ENCODE measurements around the gene ALDH16A1.

The ALDH16A1 gene

DNA sequence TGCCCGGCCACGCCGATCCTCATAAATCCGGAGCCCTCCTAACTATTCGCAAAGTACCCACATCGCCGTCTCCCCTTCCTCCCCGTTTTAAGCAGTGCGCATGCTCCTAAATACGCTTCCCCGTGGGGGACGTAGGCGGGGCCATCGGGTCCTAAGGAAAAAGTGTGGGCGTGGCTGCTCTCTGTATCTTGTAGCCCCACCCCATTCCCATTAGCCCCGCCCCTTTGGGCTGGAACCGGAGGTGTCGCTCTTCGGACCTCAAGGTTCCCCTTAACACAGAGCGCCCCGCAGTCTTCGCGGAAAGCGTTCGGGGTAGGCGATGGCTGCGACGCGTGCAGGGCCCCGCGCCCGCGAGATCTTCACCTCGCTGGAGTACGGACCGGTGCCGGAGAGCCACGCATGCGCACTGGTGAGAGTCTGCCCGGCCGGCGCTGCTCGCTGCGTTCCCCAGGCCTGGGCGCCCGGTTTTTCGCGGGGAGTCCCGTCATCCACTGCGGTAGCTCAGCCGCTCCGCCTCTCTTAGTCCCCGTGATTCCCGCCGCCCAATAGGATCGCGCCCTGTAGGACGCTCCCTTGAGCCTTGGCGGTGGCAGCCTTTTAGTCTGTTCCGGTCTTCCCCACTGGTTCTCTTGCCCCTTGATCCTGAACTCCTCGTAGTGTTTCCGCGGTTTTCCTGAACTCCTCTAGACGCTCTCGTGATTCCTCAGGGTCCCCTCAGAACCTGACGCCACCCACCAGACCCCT lies at the start of gene ALDH16A1:
TSS of gene ALDH16A1 (plus strand) at position 213 of the 744 bp plus-strand sequence. CDS start at position 320, 107 bp downstream.
- no peaks in the 10 kb centered on the region for H3K27me3 ChIP-seq (ENCODE audit: insufficient read depth, low read length)
- no peaks in the 10 kb centered on the region for H3K9me3 ChIP-seq (ENCODE audit: low read length)
- peaks cover 3% of the 10 kb centered on the region for H3K4me1 ChIP-seq (ENCODE audit: insufficient read depth, low read length)
- peaks cover 12% of the 10 kb centered on the region for H3K36me3 ChIP-seq (ENCODE audit: insufficient read depth, low read length)
- peak within 1 kb of the TSS; percentile 71 for H3K4me3 ChIP-seq (ENCODE audit: low read length)
- peak within 1 kb of the TSS; percentile 47 for H2AFZ ChIP-seq (ENCODE audit: low read depth, low read length)

DNA sequence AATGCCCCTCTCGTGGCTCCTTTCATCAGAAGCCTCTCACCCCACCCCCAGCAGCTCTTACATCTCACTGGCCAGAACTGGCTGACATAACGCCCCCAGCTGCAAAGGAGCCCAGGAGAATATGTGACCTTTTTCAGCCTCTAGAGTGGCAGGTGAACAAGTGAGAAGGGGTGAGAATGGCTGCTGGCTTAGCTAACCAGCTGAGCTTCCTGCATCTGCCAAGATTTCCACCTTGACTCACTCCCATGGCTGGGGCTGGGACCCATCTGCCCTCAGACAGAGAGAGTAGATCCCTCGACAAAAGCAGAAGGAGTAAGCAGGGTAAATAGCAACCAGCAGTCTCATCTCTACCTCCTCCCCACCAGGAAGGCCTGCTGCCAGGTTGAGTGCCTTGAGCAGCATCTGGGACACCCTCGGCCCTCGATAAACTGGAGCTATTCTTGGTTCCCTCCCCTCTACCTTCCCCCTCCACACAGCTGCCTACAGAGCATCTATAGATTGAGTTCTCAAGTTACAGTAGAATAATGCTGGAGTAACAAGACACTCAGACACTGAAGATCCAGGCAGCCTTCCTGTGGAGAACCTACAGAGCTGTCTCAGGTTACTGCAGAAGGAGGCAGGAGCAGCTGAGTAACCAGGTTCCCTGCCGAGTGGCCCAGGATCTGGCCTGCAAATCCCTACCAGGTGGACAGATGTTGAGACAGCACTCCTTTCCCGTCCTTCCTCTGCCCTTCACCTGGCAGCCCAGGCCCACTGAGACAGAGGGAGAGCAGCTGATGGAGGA lies 49.4 kb upstream of the ALDH16A1 start:
- no peaks in the 10 kb centered on the region for H3K36me3 ChIP-seq (ENCODE audit: insufficient read depth, low read length)
- no peak overlapping the region for H3K4me3 ChIP-seq (ENCODE audit: low read length)
- peak overlapping the region; percentile 28 for H2AFZ ChIP-seq (ENCODE audit: low read depth, low read length)
- no peaks in the 10 kb centered on the region for H3K27me3 ChIP-seq (ENCODE audit: insufficient read depth, low read length)
- H3K9me3 ChIP-seq (ENCODE audit: low read length), result no peaks in the 10 kb centered on the region
- peaks cover 7% of the 10 kb centered on the region for H3K4me1 ChIP-seq (ENCODE audit: insufficient read depth, low read length)

DNA sequence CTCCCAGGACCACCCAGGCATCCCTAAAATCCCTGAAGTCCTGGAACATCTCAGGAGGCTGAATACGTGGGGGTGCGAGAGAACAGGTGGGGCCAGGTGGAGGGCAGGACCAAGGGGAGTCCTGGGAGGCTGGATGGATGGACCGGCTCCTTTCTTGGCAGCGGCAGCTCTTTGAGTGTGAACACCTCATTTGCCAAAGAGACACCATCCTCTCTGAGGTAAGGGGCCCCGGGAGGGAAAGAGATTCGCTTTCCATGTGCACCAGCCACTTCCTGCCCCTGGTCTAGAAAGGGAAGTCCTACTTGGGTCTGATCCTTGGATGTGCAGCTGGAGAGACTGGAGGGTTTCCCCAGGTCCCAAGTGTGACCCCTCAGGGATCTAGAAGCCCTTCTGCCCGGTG lies 45.9 kb upstream of the ALDH16A1 start:
- no peaks in the 10 kb centered on the region for H3K36me3 ChIP-seq (ENCODE audit: insufficient read depth, low read length)
- H2AFZ ChIP-seq (ENCODE audit: low read depth, low read length), result no peak overlapping the region
- H3K9me3 ChIP-seq (ENCODE audit: low read length), result no peaks in the 10 kb centered on the region
- peaks cover 7% of the 10 kb centered on the region for H3K4me1 ChIP-seq (ENCODE audit: insufficient read depth, low read length)
- H3K27me3 ChIP-seq (ENCODE audit: insufficient read depth, low read length), result peaks cover 10% of the 10 kb centered on the region
- H3K4me3 ChIP-seq (ENCODE audit: low read length), result no peak overlapping the region

DNA sequence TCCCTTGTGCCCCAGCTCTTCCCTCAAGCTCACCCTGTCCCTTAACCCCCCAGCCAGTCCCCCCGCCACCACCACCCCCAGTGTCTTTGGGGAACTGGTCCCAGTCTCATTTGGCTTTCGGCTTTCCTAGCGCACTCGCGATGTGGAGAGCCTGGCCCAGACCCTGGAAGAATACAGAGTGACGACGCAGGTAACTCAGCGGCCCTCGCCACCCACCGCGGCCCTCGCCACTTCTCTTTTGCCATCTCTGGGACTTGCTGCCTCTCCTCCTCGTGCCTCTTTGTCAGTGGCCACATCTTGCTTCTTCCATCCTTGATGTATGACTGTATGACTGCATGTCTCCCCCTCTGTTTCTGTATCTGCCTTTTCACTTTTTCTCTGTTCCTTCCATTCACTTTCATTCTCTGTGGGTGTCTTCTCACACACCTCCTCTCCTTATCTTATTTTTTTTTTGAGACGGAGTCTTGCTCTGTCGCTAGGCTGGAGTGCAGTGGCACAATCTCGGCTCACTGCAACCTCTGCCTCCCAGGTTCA lies 45.5 kb upstream of the ALDH16A1 start:
- Histone ChIP-seq H3K27me3 (ENCODE audit: insufficient read depth, low read length) (peaks cover 14% of the 10 kb centered on the region), H3K4me1 (ENCODE audit: insufficient read depth, low read length) (peaks cover 7% of the 10 kb centered on the region), H3K36me3 (ENCODE audit: insufficient read depth, low read length) (no peaks in the 10 kb centered on the region), H3K4me3 (ENCODE audit: low read length) (no peak overlapping the region), H3K9me3 (ENCODE audit: low read length) (no peaks in the 10 kb centered on the region), H2AFZ (ENCODE audit: low read depth, low read length) (no peak overlapping the region)

DNA sequence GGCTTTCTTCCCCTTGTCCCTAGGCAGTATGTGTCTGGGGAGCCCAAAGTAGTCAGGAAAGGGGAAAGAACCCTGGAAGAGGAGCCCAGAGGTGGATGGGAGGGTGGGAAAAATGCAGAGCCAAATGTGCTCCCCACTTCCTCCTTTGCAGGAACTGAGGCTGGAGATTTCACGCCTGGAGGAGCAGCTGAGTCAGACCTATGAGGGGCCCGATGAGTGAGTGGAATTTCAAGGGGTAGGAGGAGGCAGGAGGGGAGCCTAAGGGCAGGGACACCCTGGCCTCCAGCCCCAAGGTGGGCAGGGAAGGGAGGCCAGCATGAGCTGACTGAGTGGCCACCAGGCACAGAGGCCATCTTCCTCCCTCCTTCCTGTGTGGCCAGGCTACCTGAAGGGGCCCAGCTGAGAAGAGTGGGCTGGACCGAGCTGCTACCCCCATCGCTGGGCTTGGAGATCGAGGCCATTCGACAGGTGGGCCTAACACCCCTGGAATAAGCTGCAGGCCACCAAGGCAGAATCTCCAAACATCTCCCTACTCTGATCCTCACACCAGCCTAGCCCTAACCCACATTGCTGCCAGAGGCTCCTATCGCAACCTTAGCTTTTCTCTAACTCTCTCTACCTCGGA lies 44.1 kb upstream of the ALDH16A1 start:
- no peak overlapping the region for H3K4me3 ChIP-seq (ENCODE audit: low read length)
- H3K4me1 ChIP-seq (ENCODE audit: insufficient read depth, low read length), result peaks cover under 1% of the 10 kb centered on the region
- H2AFZ ChIP-seq (ENCODE audit: low read depth, low read length), result no peak overlapping the region
- H3K9me3 ChIP-seq (ENCODE audit: low read length), result no peaks in the 10 kb centered on the region
- peaks cover 26% of the 10 kb centered on the region for H3K27me3 ChIP-seq (ENCODE audit: insufficient read depth, low read length)
- H3K36me3 ChIP-seq (ENCODE audit: insufficient read depth, low read length), result no peaks in the 10 kb centered on the region

DNA sequence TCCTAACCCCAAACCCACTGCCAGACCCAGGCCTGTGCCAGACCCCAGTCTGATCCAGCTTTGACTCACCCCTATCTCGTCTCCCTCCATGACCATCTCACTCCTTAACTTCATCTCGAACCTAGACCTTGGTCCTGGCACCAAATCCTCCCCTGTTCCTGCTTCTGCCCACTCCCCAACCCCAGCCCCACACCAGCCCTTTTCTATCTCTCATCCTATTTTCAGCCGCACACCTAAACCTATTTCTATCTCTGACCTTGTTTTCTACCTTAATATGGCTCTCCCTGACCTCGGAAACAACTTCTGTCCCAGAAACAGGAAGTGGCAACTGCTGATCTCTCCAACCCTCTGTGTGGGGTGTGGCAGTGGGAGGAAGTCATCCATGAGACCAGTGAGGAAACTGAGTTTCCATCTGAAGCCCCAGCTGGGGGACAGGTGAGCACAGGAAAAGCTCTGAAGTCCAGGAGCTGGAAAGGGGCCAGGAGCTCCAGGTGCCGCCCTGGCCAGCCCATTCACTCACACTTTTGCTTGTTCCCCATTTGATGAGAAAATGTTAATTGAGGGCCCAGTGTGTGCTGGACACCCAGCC lies 43.5 kb upstream of the ALDH16A1 start:
- no peaks in the 10 kb centered on the region for H3K4me1 ChIP-seq (ENCODE audit: insufficient read depth, low read length)
- H3K27me3 ChIP-seq (ENCODE audit: insufficient read depth, low read length), result peaks cover 27% of the 10 kb centered on the region
- no peak overlapping the region for H2AFZ ChIP-seq (ENCODE audit: low read depth, low read length)
- H3K9me3 ChIP-seq (ENCODE audit: low read length), result no peaks in the 10 kb centered on the region
- H3K4me3 ChIP-seq (ENCODE audit: low read length), result no peak overlapping the region
- no peaks in the 10 kb centered on the region for H3K36me3 ChIP-seq (ENCODE audit: insufficient read depth, low read length)

DNA sequence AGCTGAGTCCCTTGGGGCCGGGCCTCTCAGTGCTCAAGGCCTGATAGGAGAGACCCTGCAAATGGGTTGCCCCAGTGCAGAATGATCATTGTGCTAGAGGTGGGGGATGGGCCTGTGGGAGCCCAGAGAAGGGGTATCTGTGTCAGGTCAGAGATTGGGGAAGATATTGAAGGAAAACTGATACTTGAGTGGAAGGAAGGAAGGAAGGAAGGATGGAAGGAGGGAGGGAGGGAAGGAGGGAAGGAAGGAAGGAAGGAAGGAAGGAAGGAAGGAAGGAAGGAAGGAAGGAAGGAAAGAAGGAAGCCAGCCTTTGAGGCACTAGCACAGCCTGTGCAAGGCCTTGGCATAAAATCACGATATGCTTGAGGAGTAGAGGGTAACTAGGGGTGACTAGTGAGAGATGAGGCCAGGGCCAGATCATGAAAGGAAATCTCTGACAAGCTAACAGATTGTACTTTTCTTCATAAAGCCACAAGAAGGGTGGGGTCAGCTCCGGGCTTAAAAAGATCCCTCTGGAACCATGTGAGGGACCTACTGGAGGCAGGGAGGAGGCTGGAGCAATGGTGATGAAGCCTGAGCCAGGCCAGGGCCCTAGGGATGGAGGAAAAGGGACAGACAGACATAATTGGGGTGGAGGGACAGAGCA lies 41.2 kb upstream of the ALDH16A1 start:
- no peaks in the 10 kb centered on the region for H3K9me3 ChIP-seq (ENCODE audit: low read length)
- no peak overlapping the region for H3K4me3 ChIP-seq (ENCODE audit: low read length)
- H3K36me3 ChIP-seq (ENCODE audit: insufficient read depth, low read length), result no peaks in the 10 kb centered on the region
- H3K4me1 ChIP-seq (ENCODE audit: insufficient read depth, low read length), result no peaks in the 10 kb centered on the region
- H3K27me3 ChIP-seq (ENCODE audit: insufficient read depth, low read length), result peaks cover 41% of the 10 kb centered on the region
- H2AFZ ChIP-seq (ENCODE audit: low read depth, low read length), result no peak overlapping the region

DNA sequence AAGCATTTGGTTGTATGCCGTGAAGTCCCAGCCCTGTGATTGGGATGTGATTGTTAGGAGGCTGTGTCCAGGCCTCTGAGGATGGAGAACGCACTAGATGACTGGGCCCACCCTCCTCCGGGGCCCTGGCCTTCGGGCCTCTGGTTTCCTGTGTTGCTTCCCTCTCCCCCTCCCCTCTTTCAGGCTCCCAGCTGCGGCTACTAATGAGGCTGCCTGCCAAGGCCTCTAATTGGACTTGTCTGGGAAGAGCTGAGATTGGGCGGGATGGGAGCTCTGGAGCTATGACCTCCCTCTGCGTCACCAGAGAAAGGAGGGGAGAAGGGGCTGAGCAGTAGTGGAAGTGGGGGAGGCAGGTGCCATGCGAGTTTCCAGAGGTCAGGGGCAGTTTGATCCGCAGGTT lies 39.7 kb upstream of the ALDH16A1 start:
- no peaks in the 10 kb centered on the region for H3K36me3 ChIP-seq (ENCODE audit: insufficient read depth, low read length)
- H2AFZ ChIP-seq (ENCODE audit: low read depth, low read length), result no peak overlapping the region
- no peaks in the 10 kb centered on the region for H3K4me1 ChIP-seq (ENCODE audit: insufficient read depth, low read length)
- H3K9me3 ChIP-seq (ENCODE audit: low read length), result no peaks in the 10 kb centered on the region
- no peak overlapping the region for H3K4me3 ChIP-seq (ENCODE audit: low read length)
- H3K27me3 ChIP-seq (ENCODE audit: insufficient read depth, low read length), result peaks cover 54% of the 10 kb centered on the region

DNA sequence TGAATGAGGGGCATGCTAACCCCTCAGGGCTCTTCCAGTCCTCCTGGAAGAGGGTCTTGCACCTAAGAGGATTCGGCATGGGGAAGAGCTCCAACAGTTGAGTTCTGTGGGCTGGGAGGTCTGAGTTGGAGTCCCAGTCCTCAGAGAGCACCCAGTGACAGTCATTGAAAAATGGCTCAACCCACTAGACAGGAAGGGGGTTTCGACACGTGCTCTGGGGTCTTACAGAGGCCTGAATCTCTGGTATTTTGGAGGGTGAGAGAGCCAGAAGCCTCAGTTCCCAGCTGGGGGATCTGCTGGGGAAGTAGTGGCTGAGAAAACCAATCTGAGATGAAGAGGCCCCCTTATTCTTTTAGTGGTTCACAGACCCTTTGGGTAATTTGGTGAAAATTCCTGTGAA lies 38.8 kb upstream of the ALDH16A1 start:
- H3K4me1 ChIP-seq (ENCODE audit: insufficient read depth, low read length), result no peaks in the 10 kb centered on the region
- peaks cover 57% of the 10 kb centered on the region for H3K27me3 ChIP-seq (ENCODE audit: insufficient read depth, low read length)
- H2AFZ ChIP-seq (ENCODE audit: low read depth, low read length), result no peak overlapping the region
- no peaks in the 10 kb centered on the region for H3K9me3 ChIP-seq (ENCODE audit: low read length)
- no peak overlapping the region for H3K4me3 ChIP-seq (ENCODE audit: low read length)
- no peaks in the 10 kb centered on the region for H3K36me3 ChIP-seq (ENCODE audit: insufficient read depth, low read length)

DNA sequence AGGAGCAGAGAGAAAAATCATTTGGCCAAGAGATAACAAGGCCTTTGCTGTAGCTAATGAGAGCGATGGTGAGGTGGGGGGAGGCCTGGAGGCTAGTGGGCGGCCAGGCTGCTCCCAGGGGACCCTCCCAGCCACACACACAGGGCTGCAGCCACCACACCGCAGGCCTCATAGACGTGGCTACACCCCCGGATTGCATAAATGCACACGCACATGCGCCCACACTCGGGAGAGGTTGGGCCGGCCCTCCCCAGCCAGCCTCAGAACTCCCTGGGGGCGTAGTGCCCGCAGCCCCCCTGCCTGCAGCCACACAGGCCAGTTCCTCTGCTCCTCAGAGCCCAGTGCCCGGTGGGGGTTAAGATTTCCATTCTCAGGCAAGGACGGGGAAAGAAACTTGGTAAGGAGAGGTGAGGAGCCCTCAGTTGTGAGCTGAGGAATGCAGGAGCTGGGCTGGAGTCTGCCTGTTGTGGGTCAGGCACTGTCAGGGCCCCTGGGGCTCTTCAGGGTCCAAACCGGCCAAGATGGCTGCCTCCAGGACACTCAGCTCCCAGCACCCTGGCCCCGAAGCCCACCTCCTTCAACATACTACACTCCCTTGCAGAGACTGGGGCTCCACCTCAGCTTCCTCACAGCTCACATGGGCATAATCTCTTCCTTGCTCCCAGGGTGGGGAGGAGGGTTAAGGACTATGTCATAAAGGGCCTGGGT lies 37.8 kb upstream of the ALDH16A1 start:
- no peaks in the 10 kb centered on the region for H3K9me3 ChIP-seq (ENCODE audit: low read length)
- H3K4me1 ChIP-seq (ENCODE audit: insufficient read depth, low read length), result no peaks in the 10 kb centered on the region
- H2AFZ ChIP-seq (ENCODE audit: low read depth, low read length), result no peak overlapping the region
- no peak overlapping the region for H3K4me3 ChIP-seq (ENCODE audit: low read length)
- no peaks in the 10 kb centered on the region for H3K36me3 ChIP-seq (ENCODE audit: insufficient read depth, low read length)
- H3K27me3 ChIP-seq (ENCODE audit: insufficient read depth, low read length), result peaks cover 65% of the 10 kb centered on the region

DNA sequence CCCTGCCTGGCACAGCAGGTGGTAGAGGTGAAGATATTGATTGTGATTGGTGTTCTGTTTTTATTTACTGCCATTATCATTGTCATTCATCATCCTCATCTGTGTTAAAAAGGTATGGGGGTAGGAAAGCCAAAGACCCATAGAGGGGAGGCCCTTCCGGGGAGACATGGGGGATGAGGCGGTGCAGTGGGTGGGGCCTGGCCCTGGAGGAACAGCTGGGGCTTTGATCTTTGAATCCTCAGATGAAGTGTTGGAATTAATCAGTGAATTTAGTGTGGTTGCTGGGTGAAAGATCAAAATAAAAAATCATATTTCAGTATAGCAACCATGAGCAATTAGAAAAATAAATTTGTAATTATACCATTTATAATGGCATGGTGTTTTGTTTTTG lies 37.2 kb upstream of the ALDH16A1 start:
- H2AFZ ChIP-seq (ENCODE audit: low read depth, low read length), result no peak overlapping the region
- peaks cover 70% of the 10 kb centered on the region for H3K27me3 ChIP-seq (ENCODE audit: insufficient read depth, low read length)
- no peak overlapping the region for H3K4me3 ChIP-seq (ENCODE audit: low read length)
- H3K36me3 ChIP-seq (ENCODE audit: insufficient read depth, low read length), result no peaks in the 10 kb centered on the region
- H3K9me3 ChIP-seq (ENCODE audit: low read length), result no peaks in the 10 kb centered on the region
- no peaks in the 10 kb centered on the region for H3K4me1 ChIP-seq (ENCODE audit: insufficient read depth, low read length)

DNA sequence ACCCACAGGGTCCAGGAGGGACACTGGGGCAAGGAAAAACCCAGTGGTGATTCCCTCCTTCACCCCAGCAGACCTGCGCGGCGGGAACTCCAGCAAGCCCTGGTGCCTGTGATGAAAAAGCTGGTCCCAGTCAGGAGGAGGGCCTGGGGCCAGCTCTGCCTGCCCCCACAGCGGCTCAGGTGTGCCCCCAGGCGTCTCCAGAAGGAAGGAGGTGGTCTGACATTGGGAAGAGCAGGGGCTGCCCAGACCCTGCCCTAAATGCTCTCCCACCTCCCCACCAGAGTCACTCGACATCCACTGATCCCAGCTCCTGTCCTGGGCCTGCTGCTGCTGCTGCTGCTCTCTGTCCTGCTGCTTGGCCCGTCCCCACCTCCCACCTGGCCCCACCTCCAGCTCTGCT lies 35.9 kb upstream of the ALDH16A1 start:
- Histone ChIP-seq H3K4me1 (ENCODE audit: insufficient read depth, low read length) (no peaks in the 10 kb centered on the region), H3K4me3 (ENCODE audit: low read length) (no peak overlapping the region), H2AFZ (ENCODE audit: low read depth, low read length) (no peak overlapping the region), H3K9me3 (ENCODE audit: low read length) (no peaks in the 10 kb centered on the region), H3K27me3 (ENCODE audit: insufficient read depth, low read length) (peaks cover 78% of the 10 kb centered on the region), H3K36me3 (ENCODE audit: insufficient read depth, low read length) (no peaks in the 10 kb centered on the region)
